Measurements from ENCODE around the gene WDR49. TPM values are rescaled to one million over a fixed set of nuclear protein-coding genes. Genes with fewer than 3 reads are reported as not detected.

WDR49 gene
- total and polyA plus RNA-seq, 2 experiments from 2014 or later = not detected

DNA sequence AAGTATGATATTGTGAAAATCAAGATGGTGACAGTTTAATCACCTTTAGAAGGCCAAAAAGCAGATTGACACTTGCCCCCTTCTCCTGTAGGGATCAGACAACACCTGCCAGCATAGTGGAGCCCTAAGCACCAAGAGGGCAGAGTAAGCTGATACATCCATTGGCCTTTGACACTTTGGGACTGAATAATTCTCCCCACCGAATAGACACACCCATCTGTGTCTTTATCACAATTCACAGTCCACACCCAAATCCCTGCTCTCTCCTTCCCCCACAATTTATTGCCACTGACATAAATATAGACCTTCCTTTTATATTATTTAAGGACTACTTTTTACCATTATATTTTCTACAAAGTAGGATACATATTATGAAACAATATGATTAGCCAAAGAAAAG is 3.1 kb upstream of the WDR49 start:
- TF ChIP-seq EZH2phosphoT487 (IDR thresholded peaks at IDR 0.05; ENCODE audit: low read depth, severe bottlenecking, unreplicated experiment) (no peak), CTCF (IDR thresholded peaks at IDR 0.05; ENCODE audit: poor library complexity) (no peak), EZH2 (IDR thresholded peaks at IDR 0.05; ENCODE audit: borderline replicate concordance) (no peak)
- H2AFZ ChIP-seq = no peak overlapping the region
- H3K4me2 ChIP-seq = no peak overlapping the region
- DNase-seq (ENCODE audit: low spot score) = no peak
- H3K4me1 ChIP-seq (ENCODE audit: insufficient read depth) = no peaks in the 10 kb centered on the region
- no peaks in the 10 kb centered on the region for H3K27me3 ChIP-seq
- H3K27ac ChIP-seq = no peak overlapping the region
- WGBS (ENCODE audit: low lambda C conversion rate, missing lambda C conversion rate) = 68% methylated on average over 1 of the region's 1 CpG
- no peaks in the 10 kb centered on the region for H3K9me2 ChIP-seq (replicated peaks; ENCODE audit: insufficient read depth)
- H3K4me3 ChIP-seq = no peak overlapping the region
- H3K36me3 ChIP-seq (replicated peaks; ENCODE audit: insufficient read depth, low read depth) = no peaks in the 10 kb centered on the region
- H3K9me3 ChIP-seq (ENCODE audit: low read depth) = no peaks in the 10 kb centered on the region
- no peaks in the 10 kb centered on the region for H4K20me1 ChIP-seq (ENCODE audit: insufficient read depth, poor library complexity, severe bottlenecking)
- no peaks in the 10 kb centered on the region for H3K79me2 ChIP-seq

GRCh38 chr3:167653155-167653554 is 587 bp downstream of the WDR49 start:
- no peak overlapping the region for H3K4me3 ChIP-seq
- H4K20me1 ChIP-seq (ENCODE audit: insufficient read depth, poor library complexity, severe bottlenecking) = no peaks in the 10 kb centered on the region
- H3K9me2 ChIP-seq (replicated peaks; ENCODE audit: insufficient read depth) = no peaks in the 10 kb centered on the region
- peaks cover 3% of the 10 kb centered on the region for H3K4me1 ChIP-seq (ENCODE audit: insufficient read depth)
- no peaks in the 10 kb centered on the region for H3K36me3 ChIP-seq (replicated peaks; ENCODE audit: insufficient read depth, low read depth)
- no peak for DNase-seq (ENCODE audit: low spot score)
- H3K79me2 ChIP-seq = no peaks in the 10 kb centered on the region
- H3K4me2 ChIP-seq = no peak overlapping the region
- H3K27ac ChIP-seq = no peak overlapping the region
- H3K9me3 ChIP-seq (ENCODE audit: low read depth) = no peaks in the 10 kb centered on the region
- no peak for TF ChIP-seq EZH2phosphoT487 (IDR thresholded peaks at IDR 0.05; ENCODE audit: low read depth, severe bottlenecking, unreplicated experiment)
- TF ChIP-seq EZH2 (IDR thresholded peaks at IDR 0.05; ENCODE audit: borderline replicate concordance) = no peak
- TF ChIP-seq CTCF (IDR thresholded peaks at IDR 0.05; ENCODE audit: poor library complexity) = no peak
- WGBS (ENCODE audit: low lambda C conversion rate, missing lambda C conversion rate) = 77% methylated on average over 1 of the region's 1 CpG
- no peak overlapping the region for H2AFZ ChIP-seq
- no peaks in the 10 kb centered on the region for H3K27me3 ChIP-seq

GRCh38 chr3:167651826-167652225 is 1.9 kb downstream of the WDR49 start:
- no peak overlapping the region for H2AFZ ChIP-seq
- H3K4me3 ChIP-seq = no peak overlapping the region
- H3K27ac ChIP-seq = no peak overlapping the region
- H3K36me3 ChIP-seq (replicated peaks; ENCODE audit: insufficient read depth, low read depth) = no peaks in the 10 kb centered on the region
- DNase-seq (ENCODE audit: low spot score) = no peak
- TF ChIP-seq EZH2 (IDR thresholded peaks at IDR 0.05; ENCODE audit: borderline replicate concordance) (no peak), CTCF (IDR thresholded peaks at IDR 0.05; ENCODE audit: poor library complexity) (no peak), EZH2phosphoT487 (IDR thresholded peaks at IDR 0.05; ENCODE audit: low read depth, severe bottlenecking, unreplicated experiment) (no peak)
- no peaks in the 10 kb centered on the region for H3K9me3 ChIP-seq (ENCODE audit: low read depth)
- no peaks in the 10 kb centered on the region for H3K79me2 ChIP-seq
- H3K27me3 ChIP-seq = no peaks in the 10 kb centered on the region
- H3K9me2 ChIP-seq (replicated peaks; ENCODE audit: insufficient read depth) = no peaks in the 10 kb centered on the region
- no peaks in the 10 kb centered on the region for H4K20me1 ChIP-seq (ENCODE audit: insufficient read depth, poor library complexity, severe bottlenecking)
- 80% methylated on average over 1 of the region's 1 CpG for WGBS (ENCODE audit: low lambda C conversion rate, missing lambda C conversion rate)
- peaks cover 3% of the 10 kb centered on the region for H3K4me1 ChIP-seq (ENCODE audit: insufficient read depth)
- no peak overlapping the region for H3K4me2 ChIP-seq

- no peaks in the 10 kb centered on the region for H3K79me2 ChIP-seq
- H3K9me2 ChIP-seq (replicated peaks; ENCODE audit: insufficient read depth) = no peaks in the 10 kb centered on the region
- peaks cover 3% of the 10 kb centered on the region for H3K4me1 ChIP-seq (ENCODE audit: insufficient read depth)
- no peak overlapping the region for H3K4me3 ChIP-seq
- no peak for TF ChIP-seq EZH2 (IDR thresholded peaks at IDR 0.05; ENCODE audit: borderline replicate concordance)
- TF ChIP-seq EZH2phosphoT487 (IDR thresholded peaks at IDR 0.05; ENCODE audit: low read depth, severe bottlenecking, unreplicated experiment) = no peak
- no peak for TF ChIP-seq CTCF (IDR thresholded peaks at IDR 0.05; ENCODE audit: poor library complexity)
- H3K36me3 ChIP-seq (replicated peaks; ENCODE audit: insufficient read depth, low read depth) = no peaks in the 10 kb centered on the region
- no peak for DNase-seq (ENCODE audit: low spot score)
- no peak overlapping the region for H3K4me2 ChIP-seq
- WGBS (ENCODE audit: low lambda C conversion rate, missing lambda C conversion rate) = 86% methylated on average over 2 of the region's 2 CpGs
- H3K27me3 ChIP-seq = no peaks in the 10 kb centered on the region
- H2AFZ ChIP-seq = no peak overlapping the region
- no peaks in the 10 kb centered on the region for H3K9me3 ChIP-seq (ENCODE audit: low read depth)
- no peaks in the 10 kb centered on the region for H4K20me1 ChIP-seq (ENCODE audit: insufficient read depth, poor library complexity, severe bottlenecking)
- no peak overlapping the region for H3K27ac ChIP-seq
Observed at GRCh38 chr3:167650459-167650858, 3.3 kb downstream of the WDR49 start.

Data from hepatocyte (in vitro differentiated cells).